ENCODE measurements around the gene GOLPH3. TPM values are rescaled to one million over a fixed set of nuclear protein-coding genes. Genes with fewer than 3 reads are reported as not detected.
A peak's percentile ranks its signal among the peaks of the same experiment; 100 is the strongest.

The GOLPH3 gene
- total RNA-seq, 1 donor from 2014 or later: 78.8 TPM

GRCh38 chr5:32107291-32107690 lies 66.8 kb downstream of the GOLPH3 start:
- no peaks in the 10 kb centered on the region for H3K27me3 ChIP-seq
- H3K36me3 ChIP-seq: peaks cover 0 to 69% of the 10 kb centered on the region in 2 donors

DNA sequence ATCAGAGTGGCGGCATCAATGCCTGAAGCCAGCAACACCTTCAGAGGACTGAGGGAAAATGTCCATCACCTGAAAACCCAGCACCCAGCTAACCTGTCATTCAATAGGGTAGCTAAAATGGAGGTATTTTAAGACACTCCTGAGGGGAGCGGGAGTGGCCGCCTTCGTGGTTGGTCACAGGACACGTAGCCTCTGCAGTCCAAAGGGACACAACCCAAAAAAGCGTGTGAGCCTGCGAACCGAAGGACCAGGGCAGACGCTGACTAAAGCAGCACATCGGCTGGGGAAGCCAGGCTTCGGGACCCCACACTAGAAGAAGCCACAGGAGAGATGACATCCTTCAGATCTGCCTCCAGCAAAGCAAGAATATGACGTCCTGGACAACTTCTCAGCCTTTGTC lies 70.6 kb downstream of the GOLPH3 start:
- peak in 1 of 2 donors; percentile 80 for DNase-seq (ENCODE audit: extremely low spot score in 2 of 2)
- no peaks in the 10 kb centered on the region for H3K27me3 ChIP-seq
- peaks cover 9% of the 10 kb centered on the region for H3K4me1 ChIP-seq
- intact Hi-C loops (cut with DNase I): no loop called here
- no peak overlapping the region for H3K27ac ChIP-seq
- H3K36me3 ChIP-seq: peaks cover 0 to 62% of the 10 kb centered on the region in 2 donors
- no peak overlapping the region for H3K4me3 ChIP-seq
- no peak for TF ChIP-seq POLR2A (IDR thresholded peaks at IDR 0.05)
- TF ChIP-seq CTCF (IDR thresholded peaks at IDR 0.05): no peak
- no peak for TF ChIP-seq POLR2AphosphoS5 (IDR thresholded peaks at IDR 0.05; ENCODE audit: insufficient read depth in 1 of 2, low read depth in 1 of 2)
- no peaks in the 10 kb centered on the region for H3K9me3 ChIP-seq

More at GRCh38 chr5:32107291-32107690, 66.8 kb downstream of the GOLPH3 start:
- intact Hi-C loops (cut with DNase I): no loop called here
- no peak for DNase-seq (ENCODE audit: extremely low spot score in 2 of 2)
- H3K27ac ChIP-seq: no peak overlapping the region
- H3K9me3 ChIP-seq: no peaks in the 10 kb centered on the region
- H3K4me3 ChIP-seq: no peak overlapping the region
- TF ChIP-seq CTCF (IDR thresholded peaks at IDR 0.05): no peak
- no peak for TF ChIP-seq POLR2AphosphoS5 (IDR thresholded peaks at IDR 0.05; ENCODE audit: insufficient read depth in 1 of 2, low read depth in 1 of 2)
- no peak for TF ChIP-seq POLR2A (IDR thresholded peaks at IDR 0.05)
- no peaks in the 10 kb centered on the region for H3K4me1 ChIP-seq

DNA sequence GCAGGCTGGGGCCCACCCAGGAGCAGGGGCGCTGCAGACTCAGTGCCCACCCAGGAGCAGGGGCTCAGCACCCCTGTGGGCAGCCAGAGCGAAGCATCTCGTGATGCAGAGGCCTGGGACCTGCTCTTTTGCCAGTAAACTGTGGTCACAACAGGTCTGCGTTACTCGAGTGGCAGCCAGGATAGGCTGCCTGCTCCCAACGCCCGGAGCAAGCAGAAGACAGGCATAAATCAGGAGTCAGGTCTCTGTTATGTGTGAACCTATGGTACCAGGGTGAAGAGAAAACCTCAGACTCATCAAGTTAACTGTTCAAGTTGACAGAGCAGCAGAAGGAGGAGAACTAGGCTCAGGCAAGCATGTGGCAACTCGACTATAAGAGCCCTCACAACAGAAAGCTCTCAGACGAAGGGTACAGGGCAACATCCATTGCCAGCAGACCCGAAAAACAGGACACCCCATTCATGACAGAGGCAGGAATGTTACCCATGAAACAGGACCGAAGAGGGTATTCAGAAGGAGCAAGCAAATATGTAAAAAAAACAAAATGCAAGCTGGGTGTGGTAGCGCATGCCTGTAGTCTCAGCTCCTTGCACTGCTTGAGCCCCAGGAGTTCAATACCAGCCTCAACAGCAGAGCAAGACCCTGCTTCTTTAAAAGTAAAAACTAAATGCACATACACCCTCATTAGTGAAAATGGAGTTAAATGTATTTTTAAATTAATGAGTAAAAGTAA lies 71.7 kb downstream of the GOLPH3 start:
- intact Hi-C loops (cut with DNase I): no loop called here
- Histone ChIP-seq H3K4me3 (no peak overlapping the region), H3K4me1 (peaks cover 9% of the 10 kb centered on the region), H3K27me3 (no peaks in the 10 kb centered on the region), H3K27ac (no peak overlapping the region), H3K9me3 (no peaks in the 10 kb centered on the region), H3K36me3 (peaks cover 0 to 53% of the 10 kb centered on the region in 2 donors)
- peak in 1 of 2 donors; percentile 65 for DNase-seq (ENCODE audit: extremely low spot score in 2 of 2)
- no peak for TF ChIP-seq CTCF (IDR thresholded peaks at IDR 0.05)
- no peak for TF ChIP-seq POLR2AphosphoS5 (IDR thresholded peaks at IDR 0.05; ENCODE audit: insufficient read depth in 1 of 2, low read depth in 1 of 2)
- no peak for TF ChIP-seq POLR2A (IDR thresholded peaks at IDR 0.05)

GRCh38 chr5:32100691-32101302 lies 73.3 kb downstream of the GOLPH3 start:
- no peak overlapping the region for H3K27ac ChIP-seq
- peaks cover 0 to 39% of the 10 kb centered on the region in 2 donors for H3K36me3 ChIP-seq
- no peak overlapping the region for H3K4me3 ChIP-seq
- H3K9me3 ChIP-seq: no peaks in the 10 kb centered on the region
- no peaks in the 10 kb centered on the region for H3K27me3 ChIP-seq
- TF ChIP-seq CTCF (IDR thresholded peaks at IDR 0.05) (no peak), POLR2A (IDR thresholded peaks at IDR 0.05) (peak in 1 of 2 donors; percentile 7)
- peaks cover 9% of the 10 kb centered on the region for H3K4me1 ChIP-seq
- intact Hi-C loops (cut with DNase I): no loop called here
- peak in 1 of 2 donors; percentile 79 for DNase-seq (ENCODE audit: extremely low spot score in 2 of 2)

GRCh38 chr5:32100230-32100629 lies 73.9 kb downstream of the GOLPH3 start:
- Histone ChIP-seq H3K27ac (no peak overlapping the region), H3K9me3 (no peaks in the 10 kb centered on the region), H3K36me3 (peaks cover 0 to 36% of the 10 kb centered on the region in 2 donors), H3K4me1 (peaks cover 9% of the 10 kb centered on the region), H3K27me3 (no peaks in the 10 kb centered on the region), H3K4me3 (no peak overlapping the region)
- DNase-seq (ENCODE audit: extremely low spot score in 2 of 2): no peak
- TF ChIP-seq CTCF (IDR thresholded peaks at IDR 0.05): no peak
- TF ChIP-seq POLR2AphosphoS5 (IDR thresholded peaks at IDR 0.05; ENCODE audit: insufficient read depth in 1 of 2, low read depth in 1 of 2): no peak
- no peak for TF ChIP-seq POLR2A (IDR thresholded peaks at IDR 0.05)
- intact Hi-C loops (cut with DNase I): no loop called here

All from vagina (tissue), 2 donors.